ENCODE measurements around the gene IPO11. TPM values are rescaled to one million over a fixed set of nuclear protein-coding genes. Genes with fewer than 3 reads are reported as not detected.

The IPO11 gene
- total and polyA plus RNA-seq, 2 experiments from 2014 or later = 18.7 to 64.7 TPM

DNA sequence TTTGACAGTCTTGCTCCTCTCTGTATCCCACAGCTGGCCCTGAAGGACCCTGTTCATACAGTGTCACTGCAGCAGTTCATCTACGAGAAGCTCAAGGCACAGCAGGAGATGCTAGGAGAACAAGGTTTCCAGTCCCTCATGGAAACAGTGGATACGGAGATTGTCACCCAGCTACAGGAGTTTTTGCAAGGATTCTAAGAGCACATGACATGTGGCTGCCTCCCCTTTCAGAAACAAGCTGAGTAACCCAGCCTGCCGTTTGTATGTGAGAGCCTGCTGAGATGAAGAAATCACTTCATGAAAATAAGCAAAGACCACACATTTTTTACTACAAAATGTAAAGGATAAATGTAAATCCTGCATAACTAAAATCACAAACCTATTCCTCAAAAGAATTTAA is 214.6 kb downstream of the IPO11 start:
- peak overlapping the region; percentile 54 for H3K4me2 ChIP-seq
- H3K27ac Mint-ChIP-seq = no peak overlapping the region
- H3K9me3 Mint-ChIP-seq = peaks cover 2% of the 10 kb centered on the region; the same call in 2 of the 3 replicates
- H3K4me3 Mint-ChIP-seq = no peak overlapping the region
- H3K36me3 Mint-ChIP-seq (ENCODE audit: low read depth) = peaks cover 24% of the 10 kb centered on the region; the same call in 2 of the 3 replicates
- no peak for TF ChIP-seq POLR2AphosphoS5 (IDR thresholded peaks at IDR 0.05; ENCODE audit: low read depth)
- TF ChIP-seq, protein P1, sequence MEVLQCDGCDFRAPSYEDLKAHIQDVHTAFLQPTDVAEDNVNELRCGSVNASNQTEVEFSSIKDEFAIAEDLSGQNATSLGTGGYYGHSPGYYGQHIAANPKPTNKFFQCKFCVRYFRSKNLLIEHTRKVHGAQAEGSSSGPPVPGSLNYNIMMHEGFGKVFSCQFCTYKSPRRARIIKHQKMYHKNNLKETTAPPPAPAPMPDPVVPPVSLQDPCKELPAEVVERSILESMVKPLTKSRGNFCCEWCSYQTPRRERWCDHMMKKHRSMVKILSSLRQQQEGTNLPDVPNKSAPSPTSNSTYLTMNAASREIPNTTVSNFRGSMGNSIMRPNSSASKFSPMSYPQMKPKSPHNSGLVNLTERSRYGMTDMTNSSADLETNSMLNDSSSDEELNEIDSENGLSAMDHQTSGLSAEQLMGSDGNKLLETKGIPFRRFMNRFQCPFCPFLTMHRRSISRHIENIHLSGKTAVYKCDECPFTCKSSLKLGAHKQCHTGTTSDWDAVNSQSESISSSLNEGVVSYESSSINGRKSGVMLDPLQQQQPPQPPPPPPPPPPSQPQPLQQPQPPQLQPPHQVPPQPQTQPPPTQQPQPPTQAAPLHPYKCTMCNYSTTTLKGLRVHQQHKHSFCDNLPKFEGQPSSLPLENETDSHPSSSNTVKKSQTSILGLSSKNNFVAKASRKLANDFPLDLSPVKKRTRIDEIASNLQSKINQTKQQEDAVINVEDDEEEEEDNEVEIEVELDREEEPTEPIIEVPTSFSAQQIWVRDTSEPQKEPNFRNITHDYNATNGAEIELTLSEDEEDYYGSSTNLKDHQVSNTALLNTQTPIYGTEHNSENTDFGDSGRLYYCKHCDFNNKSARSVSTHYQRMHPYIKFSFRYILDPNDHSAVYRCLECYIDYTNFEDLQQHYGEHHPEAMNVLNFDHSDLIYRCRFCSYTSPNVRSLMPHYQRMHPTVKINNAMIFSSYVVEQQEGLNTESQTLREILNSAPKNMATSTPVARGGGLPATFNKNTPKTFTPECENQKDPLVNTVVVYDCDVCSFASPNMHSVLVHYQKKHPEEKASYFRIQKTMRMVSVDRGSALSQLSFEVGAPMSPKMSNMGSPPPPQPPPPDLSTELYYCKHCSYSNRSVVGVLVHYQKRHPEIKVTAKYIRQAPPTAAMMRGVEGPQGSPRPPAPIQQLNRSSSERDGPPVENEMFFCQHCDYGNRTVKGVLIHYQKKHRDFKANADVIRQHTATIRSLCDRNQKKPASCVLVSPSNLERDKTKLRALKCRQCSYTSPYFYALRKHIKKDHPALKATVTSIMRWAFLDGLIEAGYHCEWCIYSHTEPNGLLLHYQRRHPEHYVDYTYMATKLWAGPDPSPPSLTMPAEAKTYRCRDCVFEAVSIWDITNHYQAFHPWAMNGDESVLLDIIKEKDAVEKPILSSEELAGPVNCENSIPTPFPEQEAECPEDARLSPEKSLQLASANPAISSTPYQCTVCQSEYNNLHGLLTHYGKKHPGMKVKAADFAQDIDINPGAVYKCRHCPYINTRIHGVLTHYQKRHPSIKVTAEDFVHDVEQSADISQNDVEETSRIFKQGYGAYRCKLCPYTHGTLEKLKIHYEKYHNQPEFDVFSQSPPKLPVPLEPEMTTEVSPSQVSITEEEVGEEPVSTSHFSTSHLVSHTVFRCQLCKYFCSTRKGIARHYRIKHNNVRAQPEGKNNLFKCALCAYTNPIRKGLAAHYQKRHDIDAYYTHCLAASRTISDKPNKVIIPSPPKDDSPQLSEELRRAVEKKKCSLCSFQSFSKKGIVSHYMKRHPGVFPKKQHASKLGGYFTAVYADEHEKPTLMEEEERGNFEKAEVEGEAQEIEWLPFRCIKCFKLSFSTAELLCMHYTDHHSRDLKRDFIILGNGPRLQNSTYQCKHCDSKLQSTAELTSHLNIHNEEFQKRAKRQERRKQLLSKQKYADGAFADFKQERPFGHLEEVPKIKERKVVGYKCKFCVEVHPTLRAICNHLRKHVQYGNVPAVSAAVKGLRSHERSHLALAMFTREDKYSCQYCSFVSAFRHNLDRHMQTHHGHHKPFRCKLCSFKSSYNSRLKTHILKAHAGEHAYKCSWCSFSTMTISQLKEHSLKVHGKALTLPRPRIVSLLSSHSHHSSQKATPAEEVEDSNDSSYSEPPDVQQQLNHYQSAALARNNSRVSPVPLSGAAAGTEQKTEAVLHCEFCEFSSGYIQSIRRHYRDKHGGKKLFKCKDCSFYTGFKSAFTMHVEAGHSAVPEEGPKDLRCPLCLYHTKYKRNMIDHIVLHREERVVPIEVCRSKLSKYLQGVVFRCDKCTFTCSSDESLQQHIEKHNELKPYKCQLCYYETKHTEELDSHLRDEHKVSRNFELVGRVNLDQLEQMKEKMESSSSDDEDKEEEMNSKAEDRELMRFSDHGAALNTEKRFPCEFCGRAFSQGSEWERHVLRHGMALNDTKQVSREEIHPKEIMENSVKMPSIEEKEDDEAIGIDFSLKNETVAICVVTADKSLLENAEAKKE (CRISPR knock-in tag; IDR thresholded peaks at IDR 0.05) = peak; percentile 23; the same call in 1 of the 2 replicates
- H3K79me2 ChIP-seq (replicated peaks; ENCODE audit: insufficient read depth) = no peaks in the 10 kb centered on the region
- H3K27me3 ChIP-seq (ENCODE audit: insufficient read depth) = no peaks in the 10 kb centered on the region
- 0 out of 2 replicates have a peak overlapping the region, but pooled peaks have one; percentile 15 for H3K4me3 ChIP-seq
- H3K36me3 ChIP-seq (ENCODE audit: insufficient read depth) = no peaks in the 10 kb centered on the region
- no peaks in the 10 kb centered on the region for H3K9me2 ChIP-seq (ENCODE audit: insufficient read depth)
- ATAC-seq (peak; percentile 78), DNase-seq (ENCODE audit: low spot score) (peak; percentile 29)
- H4K20me1 ChIP-seq (replicated peaks; ENCODE audit: insufficient read depth) = no peaks in the 10 kb centered on the region
- H3K4me1 ChIP-seq (ENCODE audit: insufficient read depth) = peaks cover 22% of the 10 kb centered on the region
- H3F3A ChIP-seq (replicated peaks; ENCODE audit: low read depth) = no peaks in the 10 kb centered on the region
- H3K27ac ChIP-seq (ENCODE audit: low read depth) = peak overlapping the region; percentile 2; the same call in 1 of the 2 replicates
- peaks cover 28% of the 10 kb centered on the region for H3K4me1 Mint-ChIP-seq
- peaks cover 3% of the 10 kb centered on the region for H3K27me3 Mint-ChIP-seq (ENCODE audit: insufficient read depth, low read depth, poor library complexity)
- H2AFZ ChIP-seq = no peak overlapping the region

- no peak overlapping the region for H3K27ac Mint-ChIP-seq
- H3K4me2 ChIP-seq = 0 out of 2 replicates have a peak overlapping the region, but pooled peaks have one; percentile 54
- no peaks in the 10 kb centered on the region for H4K20me1 ChIP-seq (replicated peaks; ENCODE audit: insufficient read depth)
- H3K27ac ChIP-seq (ENCODE audit: low read depth) = no peak overlapping the region
- ATAC-seq (no peak), DNase-seq (ENCODE audit: low spot score) (no peak)
- peaks cover 24% of the 10 kb centered on the region; the same call in 2 of the 3 replicates for H3K36me3 Mint-ChIP-seq (ENCODE audit: low read depth)
- H3K4me1 ChIP-seq (ENCODE audit: insufficient read depth) = peaks cover 14% of the 10 kb centered on the region
- H3K4me3 ChIP-seq = no peak overlapping the region
- H3K4me3 Mint-ChIP-seq = no peak overlapping the region
- H3F3A ChIP-seq (replicated peaks; ENCODE audit: low read depth) = no peaks in the 10 kb centered on the region
- H2AFZ ChIP-seq = no peak overlapping the region
- no peaks in the 10 kb centered on the region for H3K9me2 ChIP-seq (ENCODE audit: insufficient read depth)
- peaks cover 2% of the 10 kb centered on the region; the same call in 2 of the 3 replicates for H3K9me3 Mint-ChIP-seq
- peaks cover 3% of the 10 kb centered on the region for H3K27me3 Mint-ChIP-seq (ENCODE audit: insufficient read depth, low read depth, poor library complexity)
- H3K79me2 ChIP-seq (replicated peaks; ENCODE audit: insufficient read depth) = no peaks in the 10 kb centered on the region
- no peaks in the 10 kb centered on the region for H3K27me3 ChIP-seq (ENCODE audit: insufficient read depth)
- peaks cover 28% of the 10 kb centered on the region for H3K4me1 Mint-ChIP-seq
- H3K36me3 ChIP-seq (ENCODE audit: insufficient read depth) = no peaks in the 10 kb centered on the region
- TF ChIP-seq, protein P1 (CRISPR knock-in tag; IDR thresholded peaks at IDR 0.05) = no peak
- no peak for TF ChIP-seq ZNF331 (CRISPR knock-in tag; IDR thresholded peaks at IDR 0.05; ENCODE audit: low read depth)
- TF ChIP-seq NANOG (IDR thresholded peaks at IDR 0.05; ENCODE audit: borderline replicate concordance) = no peak
- TF ChIP-seq POLR2AphosphoS5 (IDR thresholded peaks at IDR 0.05; ENCODE audit: low read depth) = no peak
- no peak for TF ChIP-seq EZH2phosphoT487 (IDR thresholded peaks at IDR 0.05; ENCODE audit: unreplicated experiment)
- no peak for TF ChIP-seq STAT1 (IDR thresholded peaks at IDR 0.05; ENCODE audit: unreplicated experiment)
These were observed 215.3 kb downstream of the IPO11 start for GRCh38 chr5:62627901-62628300.

Measured in GM23338 (cell line).